ENCODE measurements around the gene RPH3AL. TPM values are rescaled to one million over a fixed set of nuclear protein-coding genes. Genes with fewer than 3 reads are reported as not detected.

RPH3AL gene
- total and polyA plus RNA-seq, 11 donors, result 2.8 to 9.4 (median 6.3) TPM

- ATAC-seq (no peak), DNase-seq (peak in 3 of 5 donors; percentile 11 to 46 (median 13))
- no peak overlapping the region for H3K4me3 ChIP-seq
- intact Hi-C loops (cut with DNase I), result no loop called here
- TF ChIP-seq POLR2A (IDR thresholded peaks at IDR 0.05) (no peak), CTCF (IDR thresholded peaks at IDR 0.05) (no peak)
- no peaks in the 10 kb centered on the region for H3K9me3 ChIP-seq
- H3K4me1 ChIP-seq, result peaks cover 0 to 10% (median 0%) of the 10 kb centered on the region in 12 donors
- H3K27ac ChIP-seq, result peak overlapping the region in 1 of 12 donors; percentile 9
- H3K27me3 ChIP-seq, result no peaks in the 10 kb centered on the region
- WGBS, 4 donors, result 66 to 72% (median 69%) methylated on average over 23 to 28 of the region's 28 CpGs
- no peaks in the 10 kb centered on the region for H3K36me3 ChIP-seq
These were observed 42.2 kb downstream of the RPH3AL start for GRCh38 chr17:310111-311010.

GRCh38 chr17:309361-309888 is 43.2 kb downstream of the RPH3AL start:
- Histone ChIP-seq H3K9me3 (no peaks in the 10 kb centered on the region), H3K27me3 (no peaks in the 10 kb centered on the region), H3K36me3 (no peaks in the 10 kb centered on the region), H3K4me1 (peaks cover 0 to 13% (median under 1%) of the 10 kb centered on the region in 12 donors), H3K27ac (peak overlapping the region in 1 of 12 donors; percentile 9), H3K4me3 (no peak overlapping the region)
- peak in 3 of 5 donors; percentile 25 to 59 (median 26) for DNase-seq
- intact Hi-C loops (cut with DNase I), result loop anchor here in 5 of 10 donors (5.0 to 10.0 kb wide), 5 partner anchors 75 to 167 kb away; a partner anchor contains a TSS
- TF ChIP-seq CTCF (IDR thresholded peaks at IDR 0.05) (peak; percentile 38 to 69 (median 51)), POLR2A (IDR thresholded peaks at IDR 0.05) (no peak)
- 36 to 57% (median 39%) methylated on average over 4 to 12 of the region's 12 CpGs for WGBS, 4 donors
- peak in 2 of 4 donors; percentile 40 to 58 for ATAC-seq

GRCh38 chr17:307741-308507 is 44.7 kb downstream of the RPH3AL start:
- H3K36me3 ChIP-seq, result no peaks in the 10 kb centered on the region
- peaks cover 0 to 21% (median 3%) of the 10 kb centered on the region in 12 donors for H3K4me1 ChIP-seq
- intact Hi-C loops (cut with DNase I), result loop anchor here in 5 of 10 donors (5.0 to 10.0 kb wide), 5 partner anchors 77 to 166 kb away; a partner anchor contains a TSS
- ATAC-seq (peak in 2 of 4 donors; percentile 22 to 41), DNase-seq (peak in 4 of 5 donors; percentile 40 to 79 (median 70))
- WGBS, 4 donors, result 75 to 80% (median 77%) methylated on average over 22 of the region's 22 CpGs
- no peak overlapping the region for H3K4me3 ChIP-seq
- H3K9me3 ChIP-seq, result no peaks in the 10 kb centered on the region
- TF ChIP-seq CTCF (IDR thresholded peaks at IDR 0.05), result no peak
- TF ChIP-seq POLR2A (IDR thresholded peaks at IDR 0.05), result no peak
- peak overlapping the region in 6 of 12 donors; percentile 20 to 57 (median 40) for H3K27ac ChIP-seq
- H3K27me3 ChIP-seq, result peaks cover 0 to 3% (median 0%) of the 10 kb centered on the region in 9 donors
